Left lung (tissue), 10 donors: Measurements from ENCODE around the gene RAB11FIP5. TPM values are rescaled to one million over a fixed set of nuclear protein-coding genes. Genes with fewer than 3 reads are reported as not detected.
"Not testable (repeated sequence)": the region's sequence is repeated elsewhere in the genome, so short reads cannot be mapped to it uniquely, and the experiment has no call there.

Source experiments
- ATAC-seq: fragments of 200-7000 bp; cut with Tn5 transposase; one replicate; pipeline ENCODE4 v1.9.1; 2020; ENCODE audit warnings: moderate library complexity
- DNase-seq, 4 donors: peaks; one replicate each; pipeline ENCODE4 v3.0.0-alpha.2; 2013 to 2020
- H3K27ac ChIP-seq, 2 donors: fragments of 200-600 bp; sonication (generic) in 1 of 2; one replicate each; pipeline versions ENCODE4 v1.5.0 to v1.8.0; 2020 to 2021
- H3K27me3 ChIP-seq, 2 donors: fragments of 200-600 bp; sonication (generic) in 1 of 2; one replicate each; pipeline versions ENCODE4 v1.5.0 to v1.8.0; 2020 to 2021
- H3K36me3 ChIP-seq, 2 donors: fragments of 200-600 bp; sonication (generic) in 1 of 2; one replicate each; pipeline versions ENCODE4 v1.5.0 to v1.8.0; 2020 to 2021
- H3K4me1 ChIP-seq, 2 donors: fragments of 200-600 bp; one replicate each; pipeline ENCODE4 v1.8.0; 2021
- H3K4me3 ChIP-seq, 2 donors: fragments of 200-600 bp; sonication (generic) in 1 of 2; one replicate each; pipeline versions ENCODE4 v1.5.0 to v1.8.0; 2020 to 2021; ENCODE audit warnings: mild to moderate bottlenecking in 1 of 2
- H3K9me3 ChIP-seq, 2 donors: fragments of 200-600 bp; sonication (generic) in 1 of 2; one replicate each; pipeline versions ENCODE4 v1.5.0 to v1.8.0; 2020 to 2021
- CTCF ChIP-seq, 2 donors: fragments of 200-600 bp; sonication (generic) in 1 of 2; IDR thresholded peaks; one replicate each; pipeline versions ENCODE4 v1.5.0 to v1.8.0; 2021; ENCODE audit warnings: antibody characterized with exemption in 2 of 2
- intact Hi-C, 2 donors: fragments of 100-400 bp; cut with DNase I; formaldehyde crosslinking; loops; one replicate each; pipeline versions ENCODE4 v1.11.2 to v1.14.2; 2022
- polyA plus RNA-seq, 6 donors: library from polyadenylated mRNA; unstranded; fragments of 120-200 nt; gene quantifications; one replicate each; pipeline ENCODE4 v1.2.1, GENCODE V29; 2013; ENCODE audit not compliant: insufficient read length in 6 of 6
- total RNA-seq, 2 donors: library from RNA; stranded (reverse); fragmentation: NEBNext Ultra II Directional; extraction: Animal tissue kit (Norgen Biotek cat#: 25700); gene quantifications; one replicate each; pipeline ENCODE4 v1.2.1, GENCODE V29; 2021
- donor health status: DM: no; HTN: yes; CAD: no.
- donor health status: DM: no; HTN: no; CAD: no.

The RAB11FIP5 gene
- total and polyA plus RNA-seq, 8 donors, result 8.5 to 29.8 (median 14.2) TPM

- intact Hi-C loops, result no loop called here
- ATAC-seq, result no peak
- no peak for TF ChIP-seq CTCF (IDR thresholded peaks at IDR 0.05)
Observed at GRCh38 chr2:73099486-73099885, 13.3 kb downstream of the RAB11FIP5 start.

GRCh38 chr2:73095910-73096309 is 16.8 kb downstream of the RAB11FIP5 start:
- intact Hi-C loops, result no loop called here
- Histone ChIP-seq H3K9me3 (no peaks in the 10 kb centered on the region), H3K36me3 (no peaks in the 10 kb centered on the region), H3K27ac (no peak overlapping the region), H3K4me1 (peaks cover 0 to 11% of the 10 kb centered on the region in 2 donors), H3K27me3 (no peaks in the 10 kb centered on the region), H3K4me3 (no peak overlapping the region)
- TF ChIP-seq CTCF (IDR thresholded peaks at IDR 0.05), result no peak
- ATAC-seq, result no peak
- no peak for DNase-seq

More at GRCh38 chr2:73099486-73099885, 13.3 kb downstream of the RAB11FIP5 start:
- no peaks in the 10 kb centered on the region for H3K4me1 ChIP-seq
- no peaks in the 10 kb centered on the region for H3K27me3 ChIP-seq
- no peaks in the 10 kb centered on the region for H3K36me3 ChIP-seq
- no peak overlapping the region for H3K4me3 ChIP-seq
- DNase-seq, result no peak
- no peaks in the 10 kb centered on the region for H3K9me3 ChIP-seq
- H3K27ac ChIP-seq, result no peak overlapping the region

- intact Hi-C loops, H3K27me3 ChIP-seq, H3K36me3 ChIP-seq, H3K4me3 ChIP-seq, H3K9me3 ChIP-seq, H3K27ac ChIP-seq, ATAC-seq, DNase-seq: not testable (repeated sequence)
- peaks cover 0 to 11% of the 10 kb centered on the region in 2 donors for H3K4me1 ChIP-seq
Observed at GRCh38 chr2:73093601-73094218, 19.0 kb downstream of the RAB11FIP5 start.

- ATAC-seq, result no peak
- no peak for TF ChIP-seq CTCF (IDR thresholded peaks at IDR 0.05)
- intact Hi-C loops, result no loop called here
Observed at GRCh38 chr2:73092146-73092783, 20.5 kb downstream of the RAB11FIP5 start.

GRCh38 chr2:73091696-73092095 is 21.1 kb downstream of the RAB11FIP5 start:
- H3K4me1 ChIP-seq, result peaks cover 0 to 11% of the 10 kb centered on the region in 2 donors
- DNase-seq (no peak), ATAC-seq (no peak)
- intact Hi-C loops, result no loop called here
- no peaks in the 10 kb centered on the region for H3K27me3 ChIP-seq
- H3K36me3 ChIP-seq, result peaks cover 0 to 23% of the 10 kb centered on the region in 2 donors
- TF ChIP-seq CTCF (IDR thresholded peaks at IDR 0.05), result no peak
- H3K4me3 ChIP-seq, result no peak overlapping the region
- H3K9me3 ChIP-seq, result no peaks in the 10 kb centered on the region
- no peak overlapping the region for H3K27ac ChIP-seq

More at GRCh38 chr2:73092146-73092783, 20.5 kb downstream of the RAB11FIP5 start:
- Histone ChIP-seq H3K36me3 (peaks cover 0 to 17% of the 10 kb centered on the region in 2 donors), H3K4me3 (no peak overlapping the region), H3K9me3 (no peaks in the 10 kb centered on the region), H3K4me1 (peaks cover 0 to 11% of the 10 kb centered on the region in 2 donors), H3K27me3 (no peaks in the 10 kb centered on the region), H3K27ac (no peak overlapping the region)
- DNase-seq, result no peak
